GM23338 (cell line): ENCODE results near the gene SIAE. TPM values are rescaled to one million over a fixed set of nuclear protein-coding genes. Genes with fewer than 3 reads are reported as not detected.

Experiments used
- ATAC-seq: fragments of 200-7000 bp; cut with Tn5 transposase; 3 replicates; pipeline ENCODE4 v1.9.1; 2020
- DNase-seq: peaks from one replicate; pipeline ENCODE4 v3.0.0-alpha.2; 2015; ENCODE audit warnings: low spot score
- H2AFZ ChIP-seq: fragments of 200-600 bp; sonication (generic); 2 replicates; pipeline ENCODE4 v1.8.0; 2016; ENCODE audit warnings: antibody characterized with exemption, mild to moderate bottlenecking, moderate library complexity
- H3F3A ChIP-seq: fragments of 200-600 bp; sonication (generic); replicated peaks from 2 replicates; pipeline ENCODE4 v1.8.0; 2017; ENCODE audit warnings: antibody characterized with exemption, mixed run types, low read depth
- H3K27ac ChIP-seq: fragments of 200-600 bp; sonication (generic); 2 replicates; pipeline ENCODE4 v1.6.1; 2016; ENCODE audit warnings: low read depth
- H3K27me3 ChIP-seq: fragments of 200-600 bp; sonication (generic); 2 replicates; pipeline ENCODE4 v1.8.0; 2016; ENCODE audit warnings: mild to moderate bottlenecking, mixed run types, moderate library complexity; ENCODE audit not compliant: insufficient read depth
- H3K36me3 ChIP-seq: fragments of 200-600 bp; sonication (generic); 2 replicates; pipeline ENCODE4 v1.8.0; 2016; ENCODE audit warnings: mild to moderate bottlenecking; ENCODE audit not compliant: insufficient read depth
- H3K4me1 ChIP-seq: fragments of 200-600 bp; sonication (generic); 2 replicates; pipeline ENCODE4 v1.8.0; 2016; ENCODE audit warnings: mild to moderate bottlenecking, moderate library complexity; ENCODE audit not compliant: insufficient read depth
- H3K4me2 ChIP-seq: fragments of 200-600 bp; sonication (generic); 2 replicates; pipeline ENCODE4 v1.7.1; 2017; ENCODE audit warnings: mixed run types
- H3K4me3 ChIP-seq: fragments of 200-600 bp; sonication (generic); 2 replicates; pipeline ENCODE4 v1.6.1; 2016; ENCODE audit warnings: mixed run types
- H3K79me2 ChIP-seq: fragments of 200-600 bp; sonication (generic); replicated peaks from 2 replicates; pipeline ENCODE4 v1.8.0; 2017; ENCODE audit warnings: mild to moderate bottlenecking; ENCODE audit not compliant: insufficient read depth
- H3K9me2 ChIP-seq: fragments of 200-600 bp; sonication (generic); 2 replicates; pipeline ENCODE4 v1.8.0; 2017; ENCODE audit not compliant: insufficient read depth
- H4K20me1 ChIP-seq: fragments of 200-600 bp; sonication (generic); replicated peaks from 2 replicates; pipeline ENCODE4 v1.8.0; 2017; ENCODE audit warnings: mild to moderate bottlenecking; ENCODE audit not compliant: insufficient read depth
- H3K27ac Mint-ChIP-seq: 2 replicates; pipeline ENCODE4 v1.8.0; 2020; ENCODE audit warnings: inconsistent platforms, mild to moderate bottlenecking, moderate library complexity, mixed read lengths
- H3K27me3 Mint-ChIP-seq: 3 replicates; pipeline ENCODE4 v1.8.0; 2022; ENCODE audit warnings: low read depth, mild to moderate bottlenecking, moderate library complexity, mixed read lengths, inconsistent platforms; ENCODE audit not compliant: insufficient read depth, poor library complexity
- H3K36me3 Mint-ChIP-seq: 3 replicates; pipeline ENCODE4 v1.8.0; 2021; ENCODE audit warnings: low read depth, mild to moderate bottlenecking, inconsistent platforms, moderate library complexity, mixed read lengths
- H3K4me1 Mint-ChIP-seq: 3 replicates; pipeline ENCODE4 v1.8.0; 2020; ENCODE audit warnings: mild to moderate bottlenecking, inconsistent platforms, mixed read lengths
- H3K4me3 Mint-ChIP-seq: 3 replicates; pipeline ENCODE4 v1.8.0; 2021; ENCODE audit warnings: moderate library complexity, mild to moderate bottlenecking, inconsistent platforms, mixed read lengths
- H3K9me3 Mint-ChIP-seq: 3 replicates; pipeline ENCODE4 v1.8.0; 2020; ENCODE audit warnings: moderate library complexity, mild to moderate bottlenecking, inconsistent platforms, mixed read lengths
- CREB1 ChIP-seq: fragments of 250-450 bp; sonication (Bioruptor Pico); IDR thresholded peaks from 2 replicates; pipeline ENCODE4 v1.5.0; 2020; ENCODE audit warnings: low read depth, mild to moderate bottlenecking, moderate library complexity
- CTCF ChIP-seq, 2 experiments: fragments of 200-600 bp in 1 of 2; sonication (generic) in 1 of 2; conservative IDR thresholded peaks; 2 replicates each; pipeline versions ENCODE4 v1.5.1 to v1.6.1; 2016 to 2017; ENCODE audit warnings: antibody characterized with exemption in 2 of 2, low read depth in 2 of 2, mild to moderate bottlenecking in 2 of 2, moderate library complexity in 1 of 2
- ETS1 ChIP-seq: IDR thresholded peaks from 2 replicates; pipeline ENCODE4 v1.6.1; 2016; ENCODE audit warnings: antibody characterized with exemption
- EZH2 ChIP-seq: fragments of 200-600 bp; sonication (generic); IDR thresholded peaks from one replicate; pipeline ENCODE4 v1.8.0; 2017; ENCODE audit warnings: antibody characterized with exemption, mild to moderate bottlenecking, low read depth; ENCODE audit not compliant: unreplicated experiment
- JUNB ChIP-seq: IDR thresholded peaks from one replicate; pipeline ENCODE4 v1.6.1; 2016; ENCODE audit warnings: antibody characterized with exemption; ENCODE audit not compliant: unreplicated experiment
- NANOG ChIP-seq: IDR thresholded peaks from 2 replicates; pipeline ENCODE4 v1.6.1; 2016; ENCODE audit warnings: antibody characterized with exemption, borderline replicate concordance
- POLR2AphosphoS5 ChIP-seq: IDR thresholded peaks from 2 replicates; pipeline ENCODE4 v1.6.1; 2016; ENCODE audit warnings: antibody characterized with exemption, low read depth
- STAT1 ChIP-seq: IDR thresholded peaks from one replicate; pipeline ENCODE4 v1.6.1; 2016; ENCODE audit warnings: antibody characterized with exemption; ENCODE audit not compliant: unreplicated experiment
- ZNF114 ChIP-seq: fragments of 250-450 bp; sonication (Bioruptor Pico); IDR thresholded peaks from 2 replicates; pipeline ENCODE4 v1.5.0; 2020; ENCODE audit warnings: mild to moderate bottlenecking, moderate library complexity
- ZNF331 ChIP-seq: fragments of 250-450 bp; sonication (Bioruptor Pico); IDR thresholded peaks from 2 replicates; pipeline ENCODE4 v1.5.0; 2020; ENCODE audit warnings: low read depth, mild to moderate bottlenecking, moderate library complexity
- ZNF462 ChIP-seq: fragments of 250-450 bp; sonication (Bioruptor Pico); IDR thresholded peaks from 2 replicates; pipeline ENCODE4 v1.5.0; 2020; ENCODE audit warnings: mild to moderate bottlenecking, moderate library complexity
- polyA plus RNA-seq: library from polyadenylated mRNA; unstranded; fragments of >200 nt; fragmentation: Nextera tagmentation; extraction: Ambion mirVana; gene quantifications from 2 replicates; pipeline ENCODE4 v1.2.1, GENCODE V29; 2016
- total RNA-seq: library from RNA; depleted of rRNA; stranded (reverse); fragments of >200 nt; shearing (Covaris generic); gene quantifications from 2 replicates; pipeline ENCODE4 v1.2.3, GENCODE V29; 2014

Gene SIAE
- total and polyA plus RNA-seq, 2 experiments from 2014 or later, result 1.1 to 1.7 TPM

GRCh38 chr11:124633355-124633754, 40.2 kb downstream of the SIAE start:
- H4K20me1 ChIP-seq, result peaks cover 6% of the 10 kb centered on the region; the same call in 1 of the 2 replicates
- H3K27ac Mint-ChIP-seq, result no peak overlapping the region
- ATAC-seq (no peak), DNase-seq (no peak)
- H3K4me3 ChIP-seq, result no peak overlapping the region
- H3K4me3 Mint-ChIP-seq, result no peak overlapping the region
- TF ChIP-seq ZNF331 (CRISPR knock-in tag) (no peak), CTCF (conservative IDR thresholded peaks at IDR 0.05; ENCODE audit: low read depth in 2 of 2) (peak in 1 of 2 experiments; percentile 35; a peak in 2 of 4 replicates)
- no peaks in the 10 kb centered on the region for H3K79me2 ChIP-seq
- H3F3A ChIP-seq, result no peaks in the 10 kb centered on the region
- no peak overlapping the region for H3K4me2 ChIP-seq
- peaks cover 2% of the 10 kb centered on the region; the same call in 2 of the 3 replicates for H3K4me1 Mint-ChIP-seq
- H2AFZ ChIP-seq, result no peak overlapping the region
- H3K27me3 ChIP-seq, result no peaks in the 10 kb centered on the region
- H3K36me3 ChIP-seq, result peaks cover 36% of the 10 kb centered on the region
- H3K27ac ChIP-seq, result no peak overlapping the region
- H3K9me3 Mint-ChIP-seq, result no peaks in the 10 kb centered on the region
- H3K9me2 ChIP-seq, result no peaks in the 10 kb centered on the region
- H3K36me3 Mint-ChIP-seq, result peaks cover 56% of the 10 kb centered on the region
- H3K27me3 Mint-ChIP-seq, result no peaks in the 10 kb centered on the region
- no peaks in the 10 kb centered on the region for H3K4me1 ChIP-seq

GRCh38 chr11:124629961-124630360, 43.6 kb downstream of the SIAE start:
- Histone ChIP-seq H2AFZ (no peak overlapping the region), H3K4me1 (no peaks in the 10 kb centered on the region), H3K27ac (no peak overlapping the region), H3K27me3 (no peaks in the 10 kb centered on the region), H3K4me2 (no peak overlapping the region), H4K20me1 (peaks cover 12% of the 10 kb centered on the region; the same call in 1 of the 2 replicates), H3K79me2 (peaks cover 6% of the 10 kb centered on the region; the same call in 1 of the 2 replicates), H3K4me3 (no peak overlapping the region), H3K9me2 (no peaks in the 10 kb centered on the region), H3F3A (no peaks in the 10 kb centered on the region), H3K36me3 (peaks cover 58% of the 10 kb centered on the region)
- peaks cover 2% of the 10 kb centered on the region; the same call in 2 of the 3 replicates for H3K4me1 Mint-ChIP-seq
- H3K27me3 Mint-ChIP-seq, result peaks cover 2% of the 10 kb centered on the region
- DNase-seq (no peak), ATAC-seq (no peak)
- H3K4me3 Mint-ChIP-seq, result no peak overlapping the region
- TF ChIP-seq EZH2 (no peak), JUNB (no peak), ZNF331 (CRISPR knock-in tag) (no peak), STAT1 (no peak), NANOG (no peak), CTCF (conservative IDR thresholded peaks at IDR 0.05; ENCODE audit: low read depth in 2 of 2) (no peak), ETS1 (no peak), ZNF114 (CRISPR knock-in tag) (no peak), ZNF462 (CRISPR knock-in tag) (no peak), CREB1 (CRISPR knock-in tag) (no peak), POLR2AphosphoS5 (no peak)
- H3K36me3 Mint-ChIP-seq, result peaks cover 74% of the 10 kb centered on the region
- H3K27ac Mint-ChIP-seq, result no peak overlapping the region
- H3K9me3 Mint-ChIP-seq, result no peaks in the 10 kb centered on the region
